OCI-LY1 (cell line): Measurements from ENCODE around the gene MCF2L.

ENCODE experiments used
- H2AFZ ChIP-seq: fragments of 200-600 bp; sonication (generic), shearing (Covaris generic); 2 replicates; pipeline ENCODE4 v1.6.0; 2014; ENCODE audit warnings: antibody characterized with exemption, mild to moderate bottlenecking, low read length
- H3F3A ChIP-seq: fragments of 200-600 bp; sonication (generic), shearing (Covaris generic); 2 replicates; pipeline ENCODE4 v1.6.0; 2014; ENCODE audit warnings: mild to moderate bottlenecking, antibody characterized with exemption, low read length, moderate library complexity; ENCODE audit not compliant: insufficient read depth
- H3K27ac ChIP-seq: fragments of 200-600 bp; sonication (generic); 2 replicates; pipeline ENCODE4 v1.5.1; 2014; ENCODE audit warnings: low read length, mixed run types, mild to moderate bottlenecking, low read depth; ENCODE audit not compliant: poor library complexity, severe bottlenecking
- H3K27me3 ChIP-seq: fragments of 200-600 bp; sonication (generic); 2 replicates; pipeline ENCODE4 v1.6.0; 2014; ENCODE audit warnings: antibody characterized with exemption, mild to moderate bottlenecking, low read length, moderate library complexity; ENCODE audit not compliant: insufficient read depth
- H3K36me3 ChIP-seq: fragments of 200-600 bp; sonication (generic); 2 replicates; pipeline ENCODE4 v1.6.1; 2014; ENCODE audit warnings: mild to moderate bottlenecking, antibody characterized with exemption, low read length, moderate library complexity, mixed read lengths; ENCODE audit not compliant: insufficient read depth
- H3K4me1 ChIP-seq: fragments of 200-600 bp; sonication (generic); 2 replicates; pipeline ENCODE4 v1.5.1; 2014; ENCODE audit warnings: mild to moderate bottlenecking, low read length, moderate library complexity; ENCODE audit not compliant: insufficient read depth, severe bottlenecking
- H3K4me2 ChIP-seq: fragments of 200-600 bp; sonication (generic), shearing (Covaris generic); 2 replicates; pipeline ENCODE4 v1.6.1; 2014; ENCODE audit warnings: low read length
- H3K4me3 ChIP-seq: fragments of 200-600 bp; sonication (generic); 2 replicates; pipeline ENCODE4 v1.5.1; 2014; ENCODE audit warnings: low read length, low read depth, mild to moderate bottlenecking, mixed read lengths; ENCODE audit not compliant: poor library complexity, severe bottlenecking
- H3K79me2 ChIP-seq: fragments of 200-600 bp; shearing (Covaris generic); 2 replicates; pipeline ENCODE4 v1.6.1; 2016; ENCODE audit warnings: mixed run types, low read length, mixed read lengths; ENCODE audit not compliant: insufficient read depth
- H3K9ac ChIP-seq: fragments of 200-600 bp; sonication (generic), shearing (Covaris generic); 2 replicates; pipeline ENCODE4 v1.6.1; 2014; ENCODE audit warnings: mild to moderate bottlenecking, low read length, mixed read lengths
- H3K9me2 ChIP-seq: fragments of 200-600 bp; sonication (generic), shearing (Covaris generic); 2 replicates; pipeline ENCODE4 v1.6.1; 2014; ENCODE audit warnings: low read depth, mild to moderate bottlenecking, low read length, mixed read lengths
- H3K9me3 ChIP-seq: fragments of 200-600 bp; shearing (Covaris generic); 2 replicates; pipeline ENCODE4 v1.6.1; 2014; ENCODE audit warnings: low read length, mixed read lengths
- H4K20me1 ChIP-seq: fragments of 200-600 bp; sonication (generic), shearing (Covaris generic); 2 replicates; pipeline ENCODE4 v1.6.0; 2016; ENCODE audit warnings: mild to moderate bottlenecking, low read length; ENCODE audit not compliant: insufficient read depth
- CTCF ChIP-seq: fragments of 200-600 bp; sonication (generic), shearing (Covaris generic); IDR thresholded peaks from 2 replicates; pipeline ENCODE4 v1.5.1; 2017; ENCODE audit warnings: mild to moderate bottlenecking, antibody characterized with exemption, low read length, moderate library complexity, mixed read lengths
- EZH2 ChIP-seq: fragments of 200-600 bp; sonication (generic), shearing (Covaris generic); IDR thresholded peaks from 2 replicates; pipeline ENCODE4 v1.8.0; 2017; ENCODE audit warnings: borderline replicate concordance, mixed run types, mild to moderate bottlenecking, antibody characterized with exemption, low read length, moderate library complexity, mixed read lengths

The MCF2L gene

GRCh38 chr13:112958127-112958989 lies 10.7 kb upstream of the MCF2L start:
- Histone ChIP-seq H3K9me3 (no peaks in the 10 kb centered on the region), H3K79me2 (no peaks in the 10 kb centered on the region), H3K9me2 (no peaks in the 10 kb centered on the region), H3K36me3 (no peaks in the 10 kb centered on the region), H3K4me3 (no peak overlapping the region), H4K20me1 (no peaks in the 10 kb centered on the region), H3K27ac (no peak overlapping the region), H3K27me3 (no peaks in the 10 kb centered on the region), H3K9ac (no peak overlapping the region), H3K4me1 (no peaks in the 10 kb centered on the region), H2AFZ (no peak overlapping the region), H3K4me2 (no peak overlapping the region), H3F3A (no peaks in the 10 kb centered on the region)
- TF ChIP-seq CTCF (no peak), EZH2 (no peak)

GRCh38 chr13:112959206-112959605 lies 9.8 kb upstream of the MCF2L start:
- no peaks in the 10 kb centered on the region for H3K9me3 ChIP-seq
- H3K27ac ChIP-seq: no peak overlapping the region
- no peak for TF ChIP-seq EZH2
- TF ChIP-seq CTCF: no peak
- H3K4me3 ChIP-seq: no peak overlapping the region
- H3K4me1 ChIP-seq: no peaks in the 10 kb centered on the region
- H2AFZ ChIP-seq: no peak overlapping the region
- no peaks in the 10 kb centered on the region for H3K27me3 ChIP-seq
- no peaks in the 10 kb centered on the region for H3K79me2 ChIP-seq
- H3F3A ChIP-seq: no peaks in the 10 kb centered on the region
- H3K36me3 ChIP-seq: no peaks in the 10 kb centered on the region
- H3K9ac ChIP-seq: no peak overlapping the region
- no peak overlapping the region for H3K4me2 ChIP-seq
- H4K20me1 ChIP-seq: no peaks in the 10 kb centered on the region
- no peaks in the 10 kb centered on the region for H3K9me2 ChIP-seq

- Histone ChIP-seq H3K4me1 (no peaks in the 10 kb centered on the region), H3K9me3 (no peaks in the 10 kb centered on the region), H3K9ac (no peak overlapping the region), H3K9me2 (no peaks in the 10 kb centered on the region), H3K4me2 (no peak overlapping the region), H3F3A (no peaks in the 10 kb centered on the region), H3K36me3 (no peaks in the 10 kb centered on the region), H3K4me3 (no peak overlapping the region), H4K20me1 (no peaks in the 10 kb centered on the region), H3K79me2 (no peaks in the 10 kb centered on the region), H2AFZ (no peak overlapping the region), H3K27me3 (no peaks in the 10 kb centered on the region), H3K27ac (no peak overlapping the region)
- TF ChIP-seq EZH2 (no peak), CTCF (no peak)
These were observed 9.1 kb upstream of the MCF2L start for GRCh38 chr13:112959701-112960542.
